Activated CD8-positive, alpha-beta memory T cell treated with anti-CD3 and anti-CD28 coated beads for 24 hours (primary cell): ENCODE measurements around the gene AGRN.
A peak's percentile ranks its signal among the peaks of the same experiment; 100 is the strongest.
"Not testable (repeated sequence)": the region's sequence is repeated elsewhere in the genome, so short reads cannot be mapped to it uniquely, and the experiment has no call there.

Source experiments
- DNase-seq: peaks from one replicate; pipeline ENCODE4 v3.0.0-alpha.2; 2020

The AGRN gene

GRCh38 chr1:1069056-1069710 lies 49.3 kb downstream of the AGRN start:
- DNase-seq, result peak; percentile 98

DNA sequence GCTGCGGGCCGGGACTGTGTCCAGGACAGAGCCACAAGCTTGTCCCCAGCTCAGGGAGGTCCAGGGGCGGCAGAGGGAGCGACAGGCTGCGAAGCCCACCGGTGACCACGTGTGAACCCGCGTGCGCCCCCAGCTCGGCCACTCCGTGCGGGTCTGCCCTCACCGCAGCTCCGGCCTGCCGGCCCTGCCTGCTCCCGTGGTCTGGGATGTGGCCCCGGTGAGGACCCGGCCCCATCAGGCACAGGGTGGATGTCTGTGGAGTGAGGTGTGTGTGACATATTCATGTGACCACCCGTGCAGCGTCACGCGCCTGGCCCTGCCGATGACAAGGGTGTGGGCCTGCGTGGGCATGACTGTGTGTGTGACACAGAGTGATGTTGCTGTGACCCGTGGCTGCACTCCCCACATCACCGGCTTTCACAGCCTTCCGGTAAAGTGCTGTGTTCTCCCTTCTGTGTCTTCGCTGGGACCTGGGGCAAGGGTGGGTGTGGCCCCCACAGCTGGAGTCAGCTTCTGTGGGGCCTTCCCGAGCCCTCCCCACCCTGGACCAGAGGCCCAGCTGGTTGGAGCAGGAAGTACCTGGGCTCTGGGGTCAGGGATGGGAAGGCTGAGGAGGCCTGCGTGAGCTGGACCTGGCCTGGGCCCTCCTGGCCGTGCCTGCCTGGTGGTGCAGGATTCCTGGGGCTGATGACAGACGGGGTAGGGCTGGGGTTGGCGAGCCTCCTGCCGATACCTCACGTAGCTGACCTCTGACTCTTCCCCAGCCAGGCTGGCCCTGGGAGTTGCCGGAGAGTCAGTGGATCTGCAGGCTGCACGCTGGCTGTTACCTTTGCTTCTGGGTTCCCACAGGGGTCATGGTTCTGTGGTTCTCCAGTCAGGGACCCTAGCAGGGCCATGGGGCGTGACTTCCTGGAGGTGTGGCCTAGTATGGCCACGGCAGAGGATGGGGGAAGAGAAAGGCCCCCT lies 50.1 kb downstream of the AGRN start:
- DNase-seq, result no peak

DNA sequence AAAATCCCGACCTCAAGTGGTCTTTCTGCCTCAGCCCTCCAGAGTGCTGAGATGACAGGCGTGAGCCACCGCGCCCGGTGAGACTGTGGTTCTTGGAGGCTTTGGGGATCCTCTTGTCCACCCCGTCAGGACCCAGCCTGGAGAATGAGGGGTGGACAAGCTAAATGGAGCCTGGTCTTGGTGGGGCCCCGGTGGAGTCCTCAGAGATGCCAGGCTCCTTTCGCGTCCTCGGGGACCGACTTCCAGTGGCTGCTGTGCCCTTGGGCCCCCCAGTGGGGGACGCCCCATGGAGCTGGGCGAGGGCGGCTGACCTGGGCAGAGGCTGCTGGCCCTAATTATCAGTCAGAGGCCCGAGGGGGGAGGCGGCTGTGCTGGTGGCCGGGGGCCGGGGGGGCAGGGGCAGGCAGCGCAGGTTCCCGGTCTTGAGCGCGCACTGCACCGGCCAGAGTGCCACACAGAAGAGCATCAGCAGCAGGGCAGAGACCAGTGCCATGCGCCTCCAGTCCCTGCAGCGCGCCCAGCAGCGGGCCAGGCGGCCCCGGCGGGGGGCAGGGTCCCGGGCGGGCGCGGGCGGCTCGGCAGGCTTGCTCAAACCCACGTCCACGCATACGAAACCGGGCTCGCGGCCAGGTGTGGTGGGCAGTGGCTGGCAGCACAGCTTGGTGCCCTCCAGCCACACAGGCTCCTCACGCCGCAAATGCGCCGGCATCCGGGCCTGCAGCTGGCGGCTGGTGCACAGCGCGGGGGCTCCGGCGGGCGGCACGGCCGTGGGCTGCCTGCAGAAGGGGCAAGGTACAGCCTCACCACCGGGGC lies 51.8 kb downstream of the AGRN start:
- DNase-seq, result no peak

GRCh38 chr1:1072299-1072848 lies 52.5 kb downstream of the AGRN start:
- no peak for DNase-seq

- no peak for DNase-seq
Observed at GRCh38 chr1:1072849-1073742, 53.2 kb downstream of the AGRN start.

DNA sequence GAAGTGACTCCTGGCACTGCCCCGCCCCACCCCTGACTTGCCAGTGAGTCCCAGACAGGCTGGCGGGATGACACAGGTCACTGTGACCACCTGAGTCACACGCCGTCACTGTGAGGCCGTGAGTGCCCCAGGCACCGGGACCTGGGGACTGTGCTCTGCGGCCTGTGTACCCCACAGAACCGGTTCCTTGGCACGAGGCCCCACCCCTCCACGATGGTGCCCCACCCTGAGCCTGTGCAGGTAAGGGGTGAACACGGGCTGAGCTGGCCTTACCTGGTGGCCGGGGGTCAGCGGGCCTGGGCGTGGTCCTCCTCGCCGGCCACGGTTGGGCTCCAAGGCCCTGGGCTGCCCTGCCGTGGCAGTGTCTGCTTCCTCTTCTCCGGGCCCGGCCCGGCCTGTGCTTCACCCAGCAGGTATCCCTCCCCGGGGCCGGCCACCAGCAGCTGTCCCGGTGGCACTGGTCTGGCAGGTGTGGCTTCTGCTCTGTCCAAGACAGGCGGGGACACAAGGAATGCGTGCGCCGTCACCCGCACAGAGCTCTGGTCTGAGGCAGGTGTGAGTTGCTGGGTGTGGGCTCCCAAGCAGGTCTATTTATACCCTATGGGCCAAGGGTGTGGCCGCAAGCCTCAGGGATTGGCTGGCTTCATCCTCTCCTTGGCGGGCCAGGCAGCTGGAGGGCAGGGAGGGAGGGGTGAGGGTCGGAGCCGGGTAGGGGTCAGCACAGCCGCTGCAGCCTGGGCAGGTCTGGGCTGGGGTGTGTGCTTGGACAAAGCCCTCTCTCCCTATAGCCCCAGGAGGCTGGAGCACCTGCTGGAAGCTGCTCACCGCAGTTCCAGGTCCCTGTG lies 54.0 kb downstream of the AGRN start, which contains the start of gene RNF223:
Gene RNF223 (minus strand): TSS at position 564 of the 845 bp plus-strand sequence. CDS start 1,740 bp downstream, outside the sequence.
- DNase-seq, result no peak

DNA sequence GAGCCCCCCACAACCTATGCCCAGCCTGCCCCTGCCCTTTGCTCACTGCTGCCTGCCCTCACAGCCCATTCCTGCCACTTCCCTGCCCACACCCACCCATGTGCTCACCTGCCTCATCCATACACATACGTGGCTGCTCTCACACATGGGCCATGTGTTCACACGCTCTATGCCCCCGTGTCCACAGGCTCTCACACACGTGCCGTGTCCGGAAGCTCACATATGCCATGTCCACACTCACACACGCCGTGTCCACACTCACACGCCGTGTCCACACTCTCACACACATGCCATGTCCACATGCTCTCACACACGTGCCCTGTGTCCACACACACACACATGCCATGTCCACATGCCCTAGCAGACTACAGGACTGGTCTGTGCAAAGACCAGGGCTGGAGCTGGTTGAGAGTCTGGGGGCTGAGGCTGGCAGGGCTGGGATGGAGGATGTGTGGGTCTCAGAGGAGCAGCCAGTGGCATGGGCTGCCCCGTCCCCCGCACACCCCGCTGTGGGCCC lies 54.8 kb downstream of the AGRN start:
- peak; percentile 56 for DNase-seq

GRCh38 chr1:1075148-1075935 lies 55.4 kb downstream of the AGRN start:
- peak; percentile 58 for DNase-seq

DNA sequence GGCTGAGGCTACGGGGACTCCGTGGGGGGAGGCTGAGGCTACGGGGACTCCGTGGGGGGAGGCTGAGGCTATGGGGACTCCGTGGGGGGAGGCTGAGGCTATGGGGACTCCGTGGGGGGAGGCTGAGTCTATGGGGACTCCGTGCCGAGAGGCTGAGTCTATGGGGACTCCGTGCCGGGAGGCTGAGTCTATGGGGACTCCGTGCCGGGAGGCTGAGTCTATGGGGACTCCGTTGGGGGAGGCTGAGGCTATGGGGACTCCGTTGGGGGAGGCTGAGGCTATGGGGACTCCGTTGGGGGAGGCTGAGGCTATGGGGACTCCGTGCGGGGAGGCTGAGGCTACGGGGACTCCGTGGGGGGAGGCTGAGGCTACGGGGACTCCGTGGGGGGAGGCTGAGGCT lies 57.5 kb downstream of the AGRN start:
- not testable (repeated sequence) for DNase-seq

DNA sequence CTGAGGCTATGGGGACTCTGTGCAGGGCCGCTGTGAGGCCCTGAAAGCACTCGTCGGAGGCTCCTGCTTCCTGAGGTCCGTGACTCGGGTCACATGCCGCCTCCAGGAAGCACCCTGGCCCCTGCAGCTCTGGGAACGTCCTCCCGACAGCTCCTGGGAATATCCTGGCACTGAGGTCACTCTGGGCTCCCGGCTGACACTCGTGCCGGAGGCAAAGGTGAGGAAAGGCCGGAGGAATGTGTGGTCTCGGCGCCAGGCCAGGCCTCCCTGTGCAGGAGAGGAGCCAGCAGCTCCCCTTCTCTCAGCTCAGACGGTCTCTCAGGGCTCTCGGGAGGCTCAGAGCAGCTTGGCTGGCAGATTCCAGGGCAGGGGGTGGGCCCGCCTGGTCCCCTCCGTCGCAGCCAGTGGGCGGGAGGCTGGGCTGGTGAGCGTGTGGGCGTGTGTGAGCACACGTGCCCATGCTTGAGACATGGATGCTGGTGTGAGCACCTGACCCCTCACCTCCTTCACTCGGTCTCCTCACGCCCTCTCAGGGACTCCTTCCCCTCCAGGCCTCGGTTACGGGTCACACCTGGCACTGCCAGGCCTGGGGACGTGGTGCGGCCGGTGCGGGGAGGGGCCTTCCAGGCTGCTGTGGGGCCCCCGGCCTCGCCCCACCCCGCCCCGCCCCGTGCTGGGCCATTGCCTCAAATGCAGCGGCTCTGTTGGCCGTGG lies 59.6 kb downstream of the AGRN start:
- DNase-seq, result peak; percentile 80

DNA sequence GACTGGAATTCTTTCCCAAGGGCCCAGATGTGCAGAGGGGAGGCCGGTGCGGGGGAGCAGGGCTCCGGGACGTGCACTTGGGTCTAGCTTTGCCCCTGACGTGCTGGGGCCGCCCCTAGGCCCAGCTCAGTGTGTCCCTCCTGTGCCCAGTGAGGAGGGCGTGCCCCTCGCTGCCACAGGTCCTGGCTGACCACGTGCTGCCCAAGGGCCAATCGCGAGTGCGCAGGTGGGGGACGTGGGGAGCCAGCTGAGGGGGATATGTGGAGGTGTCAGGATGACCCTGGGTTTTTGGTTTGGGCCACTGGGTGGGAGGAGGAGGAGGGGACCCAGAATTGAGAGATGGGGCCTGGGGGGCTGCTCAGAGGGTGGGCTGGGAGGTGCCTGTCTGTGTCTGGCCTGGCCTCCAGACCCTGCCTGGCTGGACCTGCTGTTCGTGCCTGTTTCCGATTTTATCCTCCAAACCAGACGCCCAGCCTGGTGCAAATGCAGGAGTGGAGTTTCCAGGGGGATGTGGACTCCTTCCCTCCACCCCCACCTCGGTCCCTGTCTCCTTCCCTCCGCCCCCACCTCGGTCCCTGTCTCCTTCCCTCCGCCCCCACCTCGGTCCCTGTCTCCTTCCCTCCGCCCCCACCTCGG lies 60.3 kb downstream of the AGRN start:
- DNase-seq, result peak; percentile 76

- DNase-seq, result no peak
Observed at GRCh38 chr1:1080951-1081310, 61.0 kb downstream of the AGRN start.

DNA sequence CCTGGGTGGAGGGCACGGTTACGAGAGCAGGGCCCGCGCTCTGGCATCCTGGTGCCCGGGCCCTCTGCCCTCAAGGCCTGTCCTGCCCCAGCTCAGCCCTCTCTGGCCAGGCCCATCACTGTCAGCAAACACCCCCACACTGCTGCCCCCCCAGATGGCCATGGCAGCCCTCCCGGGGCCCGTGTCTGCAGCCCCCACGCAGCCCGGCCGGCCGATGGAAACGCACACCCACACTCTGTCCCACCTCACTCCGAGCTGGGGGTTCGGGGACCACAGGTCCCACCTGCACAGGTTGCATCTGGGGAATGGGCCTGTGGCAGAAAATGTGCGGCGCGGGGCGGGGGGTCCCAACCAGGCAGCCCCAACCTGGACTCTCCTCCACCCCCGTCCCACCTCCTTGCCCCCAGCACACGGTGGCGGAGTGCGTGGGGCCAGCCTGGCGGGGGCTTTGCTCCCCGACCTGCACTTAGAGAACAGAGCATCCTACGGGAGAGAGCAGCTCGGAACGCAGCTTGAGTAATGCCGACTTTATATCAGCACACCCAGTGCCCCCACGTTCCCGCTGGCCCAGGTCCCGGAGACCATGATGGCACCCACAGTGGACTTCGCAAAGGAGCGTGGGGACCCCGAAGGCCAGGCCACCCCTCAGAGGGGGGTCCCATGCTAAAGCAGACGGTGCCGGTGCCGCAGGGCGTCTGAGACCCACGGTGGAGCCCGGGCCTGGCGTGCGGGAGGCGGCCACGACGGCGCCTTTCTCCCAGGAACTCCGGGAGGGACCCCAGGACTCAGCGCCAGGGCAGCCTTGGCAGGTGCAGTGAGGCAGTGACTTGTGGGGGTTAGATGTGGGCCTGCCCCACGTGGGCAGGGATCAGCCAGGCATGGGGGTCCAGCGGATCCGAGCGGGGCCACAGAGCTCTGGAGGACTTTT lies 61.7 kb downstream of the AGRN start:
- DNase-seq, result peak; percentile 59

GRCh38 chr1:1082239-1082775 lies 62.4 kb downstream of the AGRN start:
- peak; percentile 58 for DNase-seq

GRCh38 chr1:1082776-1083415 lies 63.0 kb downstream of the AGRN start:
- peak; percentile 58 for DNase-seq
